Gastroesophageal sphincter (tissue), 3 donors: ENCODE results near the gene STARD9.

ENCODE experiments used
- POLR2A ChIP-seq, 2 donors: fragments of 450-650 bp; IDR thresholded peaks; one replicate each; pipeline ENCODE4 v1.6.1; 2017; ENCODE audit warnings: antibody characterized with exemption in 2 of 2, mild to moderate bottlenecking in 2 of 2, moderate library complexity in 1 of 2
- TF ChIP-seq, protein P1 (sequence below), 4 experiments: fragments of 200-600 bp in 2 of 4; fragments of 450-650 bp in 2 of 4; sonication (generic) in 1 of 4; IDR thresholded peaks; one replicate each; pipeline ENCODE4 v1.5.1; 2017 to 2019; ENCODE audit warnings: antibody characterized with exemption in 4 of 4, mild to moderate bottlenecking in 2 of 4, moderate library complexity in 2 of 4

- no peak for TF ChIP-seq POLR2A (IDR thresholded peaks at IDR 0.05)
- TF ChIP-seq, protein P1, sequence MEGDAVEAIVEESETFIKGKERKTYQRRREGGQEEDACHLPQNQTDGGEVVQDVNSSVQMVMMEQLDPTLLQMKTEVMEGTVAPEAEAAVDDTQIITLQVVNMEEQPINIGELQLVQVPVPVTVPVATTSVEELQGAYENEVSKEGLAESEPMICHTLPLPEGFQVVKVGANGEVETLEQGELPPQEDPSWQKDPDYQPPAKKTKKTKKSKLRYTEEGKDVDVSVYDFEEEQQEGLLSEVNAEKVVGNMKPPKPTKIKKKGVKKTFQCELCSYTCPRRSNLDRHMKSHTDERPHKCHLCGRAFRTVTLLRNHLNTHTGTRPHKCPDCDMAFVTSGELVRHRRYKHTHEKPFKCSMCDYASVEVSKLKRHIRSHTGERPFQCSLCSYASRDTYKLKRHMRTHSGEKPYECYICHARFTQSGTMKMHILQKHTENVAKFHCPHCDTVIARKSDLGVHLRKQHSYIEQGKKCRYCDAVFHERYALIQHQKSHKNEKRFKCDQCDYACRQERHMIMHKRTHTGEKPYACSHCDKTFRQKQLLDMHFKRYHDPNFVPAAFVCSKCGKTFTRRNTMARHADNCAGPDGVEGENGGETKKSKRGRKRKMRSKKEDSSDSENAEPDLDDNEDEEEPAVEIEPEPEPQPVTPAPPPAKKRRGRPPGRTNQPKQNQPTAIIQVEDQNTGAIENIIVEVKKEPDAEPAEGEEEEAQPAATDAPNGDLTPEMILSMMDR (IDR thresholded peaks at IDR 0.05) = no peak
These were observed 121.2 kb downstream of the STARD9 start for GRCh38 chr15:42696626-42697025.
